Measurements from ENCODE around the gene CD33. TPM values are rescaled to one million over a fixed set of nuclear protein-coding genes. Genes with fewer than 3 reads are reported as not detected.

The CD33 gene
- total RNA-seq, 2 experiments from 2014 or later = not detected

DNA sequence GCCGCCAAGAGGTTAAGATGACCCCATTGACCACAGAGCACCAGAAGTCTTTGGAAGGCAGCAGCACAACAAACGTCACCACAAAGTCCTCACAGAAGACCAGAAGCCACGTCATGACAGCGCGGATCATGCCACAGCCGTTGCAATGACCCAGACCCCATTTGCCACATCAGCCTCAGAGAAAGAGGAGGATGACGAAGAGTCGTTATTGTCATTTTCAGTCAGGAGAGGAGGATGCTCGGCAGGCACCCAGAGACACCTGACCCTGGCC, 29.6 kb upstream of the CD33 start:
- no peaks in the 10 kb centered on the region for H4K20me1 ChIP-seq (ENCODE audit: insufficient read depth, low read length)
- H3K4me1 ChIP-seq (ENCODE audit: insufficient read depth, low read length, poor library complexity, severe bottlenecking) = no peaks in the 10 kb centered on the region
- H3K79me2 ChIP-seq (ENCODE audit: insufficient read depth, low read depth, low read length) = no peaks in the 10 kb centered on the region
- no peak overlapping the region for H3K27ac ChIP-seq (ENCODE audit: low read depth, low read length, poor library complexity, severe bottlenecking)
- H3K9me3 ChIP-seq (ENCODE audit: low read length) = no peaks in the 10 kb centered on the region
- no peak overlapping the region for H2AFZ ChIP-seq (ENCODE audit: low read length)
- H3K9me2 ChIP-seq (ENCODE audit: insufficient read depth, low read length) = no peaks in the 10 kb centered on the region
- BruUV-seq (replicated peaks) = no TSS peak
- DNase-seq (ENCODE audit: low spot score) = no peak
- intact Hi-C loops (cut with micrococcal nuclease; ENCODE audit: unreplicated experiment) = no loop called here
- H3K4me3 ChIP-seq (ENCODE audit: low read depth, low read length, poor library complexity, severe bottlenecking) = no peak overlapping the region
- H3K36me3 ChIP-seq (ENCODE audit: insufficient read depth, low read length) = no peaks in the 10 kb centered on the region
- POLR2A ChIA-PET = no interaction called here
- CTCF ChIA-PET (ENCODE audit: unreplicated experiment) = no interaction called here
- TF ChIP-seq EZH2phosphoT487 (IDR thresholded peaks at IDR 0.05; ENCODE audit: borderline replicate concordance, low read depth, low read length) = no peak
- TF ChIP-seq, protein P1, sequence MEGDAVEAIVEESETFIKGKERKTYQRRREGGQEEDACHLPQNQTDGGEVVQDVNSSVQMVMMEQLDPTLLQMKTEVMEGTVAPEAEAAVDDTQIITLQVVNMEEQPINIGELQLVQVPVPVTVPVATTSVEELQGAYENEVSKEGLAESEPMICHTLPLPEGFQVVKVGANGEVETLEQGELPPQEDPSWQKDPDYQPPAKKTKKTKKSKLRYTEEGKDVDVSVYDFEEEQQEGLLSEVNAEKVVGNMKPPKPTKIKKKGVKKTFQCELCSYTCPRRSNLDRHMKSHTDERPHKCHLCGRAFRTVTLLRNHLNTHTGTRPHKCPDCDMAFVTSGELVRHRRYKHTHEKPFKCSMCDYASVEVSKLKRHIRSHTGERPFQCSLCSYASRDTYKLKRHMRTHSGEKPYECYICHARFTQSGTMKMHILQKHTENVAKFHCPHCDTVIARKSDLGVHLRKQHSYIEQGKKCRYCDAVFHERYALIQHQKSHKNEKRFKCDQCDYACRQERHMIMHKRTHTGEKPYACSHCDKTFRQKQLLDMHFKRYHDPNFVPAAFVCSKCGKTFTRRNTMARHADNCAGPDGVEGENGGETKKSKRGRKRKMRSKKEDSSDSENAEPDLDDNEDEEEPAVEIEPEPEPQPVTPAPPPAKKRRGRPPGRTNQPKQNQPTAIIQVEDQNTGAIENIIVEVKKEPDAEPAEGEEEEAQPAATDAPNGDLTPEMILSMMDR (conservative IDR thresholded peaks at IDR 0.05; ENCODE audit: low read length) = no peak
- H3K4me2 ChIP-seq (ENCODE audit: low read length) = no peak overlapping the region

DNA sequence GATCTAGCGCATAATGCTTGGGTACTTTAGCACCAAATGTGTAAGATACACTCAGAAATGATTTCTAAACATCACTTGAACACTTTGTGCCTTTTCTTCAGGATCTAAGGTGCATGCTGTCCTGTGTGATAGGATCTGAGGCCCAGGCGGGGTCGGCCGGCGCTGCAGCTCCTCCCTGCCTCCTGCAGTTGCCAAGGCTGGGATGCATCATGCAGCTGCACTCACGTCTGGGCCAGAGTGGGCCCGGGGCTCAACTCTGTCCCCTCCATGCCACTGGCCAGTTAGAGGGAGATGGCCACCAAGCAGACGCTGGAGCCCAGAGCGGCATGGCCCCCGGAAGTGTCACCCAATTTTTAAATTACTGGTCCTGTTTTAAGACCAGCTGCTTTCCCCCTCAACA, 29.3 kb upstream of the CD33 start:
- BruUV-seq (replicated peaks) = no TSS peak
- Histone ChIP-seq H3K27ac (ENCODE audit: low read depth, low read length, poor library complexity, severe bottlenecking) (no peak overlapping the region), H3K9me2 (ENCODE audit: insufficient read depth, low read length) (no peaks in the 10 kb centered on the region), H3K36me3 (ENCODE audit: insufficient read depth, low read length) (no peaks in the 10 kb centered on the region), H3K4me3 (ENCODE audit: low read depth, low read length, poor library complexity, severe bottlenecking) (no peak overlapping the region), H3K4me2 (ENCODE audit: low read length) (no peak overlapping the region), H3K4me1 (ENCODE audit: insufficient read depth, low read length, poor library complexity, severe bottlenecking) (no peaks in the 10 kb centered on the region), H3K79me2 (ENCODE audit: insufficient read depth, low read depth, low read length) (no peaks in the 10 kb centered on the region), H4K20me1 (ENCODE audit: insufficient read depth, low read length) (no peaks in the 10 kb centered on the region), H3K9me3 (ENCODE audit: low read length) (no peaks in the 10 kb centered on the region), H2AFZ (ENCODE audit: low read length) (no peak overlapping the region)
- POLR2A ChIA-PET = no interaction called here
- CTCF ChIA-PET (ENCODE audit: unreplicated experiment) = no interaction called here
- no peak for TF ChIP-seq EZH2phosphoT487 (IDR thresholded peaks at IDR 0.05; ENCODE audit: borderline replicate concordance, low read depth, low read length)
- TF ChIP-seq, protein P1 (conservative IDR thresholded peaks at IDR 0.05; ENCODE audit: low read length) = no peak
- no peak for DNase-seq (ENCODE audit: low spot score)
- intact Hi-C loops (cut with micrococcal nuclease; ENCODE audit: unreplicated experiment) = no loop called here

DNA sequence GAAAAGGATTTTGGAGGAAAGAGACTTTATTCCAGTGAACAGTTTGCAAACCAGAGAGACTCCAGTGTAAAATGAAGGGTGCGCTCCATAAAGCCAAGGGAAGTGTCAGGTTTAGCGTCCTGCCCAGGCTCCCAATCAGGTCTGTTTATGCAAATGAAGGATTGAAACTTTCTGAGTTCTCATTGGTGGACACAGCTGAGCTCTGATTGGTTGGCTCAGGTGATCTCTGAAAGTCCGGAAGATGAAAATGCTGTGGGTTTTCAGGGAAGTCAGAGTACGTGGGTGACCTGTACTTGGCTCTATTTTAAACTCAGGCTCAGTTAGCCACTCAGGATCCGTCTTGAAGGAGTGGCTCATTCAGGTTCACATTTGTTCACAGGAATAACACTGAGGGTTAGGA, 28.7 kb upstream of the CD33 start:
- H3K4me1 ChIP-seq (ENCODE audit: insufficient read depth, low read length, poor library complexity, severe bottlenecking) = no peaks in the 10 kb centered on the region
- no TSS peak for BruUV-seq (replicated peaks)
- no peak for DNase-seq (ENCODE audit: low spot score)
- ChIA-PET CTCF (ENCODE audit: unreplicated experiment) (no interaction called here), POLR2A (no interaction called here)
- no peaks in the 10 kb centered on the region for H4K20me1 ChIP-seq (ENCODE audit: insufficient read depth, low read length)
- no peaks in the 10 kb centered on the region for H3K79me2 ChIP-seq (ENCODE audit: insufficient read depth, low read depth, low read length)
- no peak overlapping the region for H2AFZ ChIP-seq (ENCODE audit: low read length)
- H3K4me2 ChIP-seq (ENCODE audit: low read length) = no peak overlapping the region
- no peak overlapping the region for H3K27ac ChIP-seq (ENCODE audit: low read depth, low read length, poor library complexity, severe bottlenecking)
- H3K36me3 ChIP-seq (ENCODE audit: insufficient read depth, low read length) = no peaks in the 10 kb centered on the region
- intact Hi-C loops (cut with micrococcal nuclease; ENCODE audit: unreplicated experiment) = no loop called here
- TF ChIP-seq, protein P1 (conservative IDR thresholded peaks at IDR 0.05; ENCODE audit: low read length) = no peak
- TF ChIP-seq EZH2phosphoT487 (IDR thresholded peaks at IDR 0.05; ENCODE audit: borderline replicate concordance, low read depth, low read length) = no peak
- H3K4me3 ChIP-seq (ENCODE audit: low read depth, low read length, poor library complexity, severe bottlenecking) = no peak overlapping the region
- no peaks in the 10 kb centered on the region for H3K9me3 ChIP-seq (ENCODE audit: low read length)
- no peaks in the 10 kb centered on the region for H3K9me2 ChIP-seq (ENCODE audit: insufficient read depth, low read length)

Measured in OCI-LY7 (cell line).